ENCODE data around the gene DCLRE1B. TPM values are rescaled to one million over a fixed set of nuclear protein-coding genes. Genes with fewer than 3 reads are reported as not detected.
A peak's percentile ranks its signal among the peaks of the same experiment; 100 is the strongest.

DCLRE1B gene
- total RNA-seq, 4 donors from 2014 or later: 3.2 to 9.2 (median 5.1) TPM

GRCh38 chr1:113895098-113895497 is 10.0 kb upstream of the DCLRE1B start:
- no peaks in the 10 kb centered on the region for H3K9me3 ChIP-seq
- H3K27ac ChIP-seq: peak overlapping the region in 1 of 4 donors; percentile 35
- H3K36me3 ChIP-seq: peaks cover 0 to 63% of the 10 kb centered on the region in 2 donors
- ATAC-seq: peak; percentile 66
- H3K27me3 ChIP-seq: no peaks in the 10 kb centered on the region
- peaks cover 0 to 4% (median 0%) of the 10 kb centered on the region in 3 donors for H3K4me1 ChIP-seq
- no peak overlapping the region for H3K4me3 ChIP-seq
- TF ChIP-seq POLR2AphosphoS5 (IDR thresholded peaks at IDR 0.05) (no peak), EP300 (IDR thresholded peaks at IDR 0.05) (no peak), POLR2A (IDR thresholded peaks at IDR 0.05) (no peak), CTCF (IDR thresholded peaks at IDR 0.05) (no peak)
- 49 to 71% methylated on average over 3 to 6 of the region's 6 CpGs for WGBS, 2 donors (ENCODE audit: low coverage in 1 of 2)

- TF ChIP-seq POLR2A (IDR thresholded peaks at IDR 0.05) (no peak), POLR2AphosphoS5 (IDR thresholded peaks at IDR 0.05) (no peak), CTCF (IDR thresholded peaks at IDR 0.05) (no peak), EP300 (IDR thresholded peaks at IDR 0.05) (no peak)
- peaks cover 0 to 71% of the 10 kb centered on the region in 2 donors for H3K36me3 ChIP-seq
Measured at GRCh38 chr1:113895961-113896360, 9.2 kb upstream of the DCLRE1B start.

GRCh38 chr1:113898241-113898814 is 6.8 kb upstream of the DCLRE1B start:
- ATAC-seq: no peak
- peaks cover 0 to 12% (median 2%) of the 10 kb centered on the region in 3 donors for H3K4me1 ChIP-seq
- no peak overlapping the region for H3K27ac ChIP-seq
- no peak overlapping the region for H3K4me3 ChIP-seq
- H3K27me3 ChIP-seq: no peaks in the 10 kb centered on the region
- TF ChIP-seq EP300 (IDR thresholded peaks at IDR 0.05): no peak
- no peak for TF ChIP-seq POLR2AphosphoS5 (IDR thresholded peaks at IDR 0.05)
- no peak for TF ChIP-seq POLR2A (IDR thresholded peaks at IDR 0.05)
- TF ChIP-seq CTCF (IDR thresholded peaks at IDR 0.05): no peak
- peaks cover 0 to 89% of the 10 kb centered on the region in 2 donors for H3K36me3 ChIP-seq
- no peaks in the 10 kb centered on the region for H3K9me3 ChIP-seq
- WGBS, 2 donors (ENCODE audit: low coverage in 1 of 2): 100% methylated on average over 1 of the region's 1 CpG

More at GRCh38 chr1:113895961-113896360, 9.2 kb upstream of the DCLRE1B start:
- no peak for ATAC-seq
- Histone ChIP-seq H3K9me3 (no peaks in the 10 kb centered on the region), H3K4me1 (peaks cover 0 to 4% (median 0%) of the 10 kb centered on the region in 3 donors), H3K27me3 (no peaks in the 10 kb centered on the region), H3K4me3 (no peak overlapping the region), H3K27ac (no peak overlapping the region)
- WGBS, 2 donors (ENCODE audit: low coverage in 1 of 2): 85 to 88% methylated on average over 6 to 8 of the region's 8 CpGs

GRCh38 chr1:113899111-113899510 is 6.0 kb upstream of the DCLRE1B start:
- Histone ChIP-seq H3K9me3 (no peaks in the 10 kb centered on the region), H3K27me3 (no peaks in the 10 kb centered on the region), H3K4me1 (peaks cover 5 to 20% (median 10%) of the 10 kb centered on the region in 3 donors), H3K4me3 (no peak overlapping the region), H3K27ac (no peak overlapping the region), H3K36me3 (peaks cover 0 to 86% of the 10 kb centered on the region in 2 donors)
- no peak for TF ChIP-seq EP300 (IDR thresholded peaks at IDR 0.05)
- no peak for TF ChIP-seq CTCF (IDR thresholded peaks at IDR 0.05)
- no peak for TF ChIP-seq POLR2AphosphoS5 (IDR thresholded peaks at IDR 0.05)
- no peak for TF ChIP-seq POLR2A (IDR thresholded peaks at IDR 0.05)
- no peak for ATAC-seq

GRCh38 chr1:113901191-113901590 is 3.9 kb upstream of the DCLRE1B start:
- H3K27me3 ChIP-seq: no peaks in the 10 kb centered on the region
- peaks cover 0 to 65% of the 10 kb centered on the region in 2 donors for H3K36me3 ChIP-seq
- 57 to 87% methylated on average over 3 of the region's 3 CpGs for WGBS, 2 donors (ENCODE audit: low coverage in 1 of 2)
- no peak overlapping the region for H3K4me3 ChIP-seq
- no peak for ATAC-seq
- no peak overlapping the region for H3K27ac ChIP-seq
- no peak for TF ChIP-seq POLR2A (IDR thresholded peaks at IDR 0.05)
- no peak for TF ChIP-seq EP300 (IDR thresholded peaks at IDR 0.05)
- no peak for TF ChIP-seq CTCF (IDR thresholded peaks at IDR 0.05)
- TF ChIP-seq POLR2AphosphoS5 (IDR thresholded peaks at IDR 0.05): no peak
- H3K9me3 ChIP-seq: no peaks in the 10 kb centered on the region
- H3K4me1 ChIP-seq: peaks cover 5 to 31% (median 16%) of the 10 kb centered on the region in 3 donors

All from gastroesophageal sphincter (tissue), 4 donors.